Neural progenitor cell (in vitro differentiated cells): ENCODE data around the gene CHI3L1. TPM values are rescaled to one million over a fixed set of nuclear protein-coding genes. Genes with fewer than 3 reads are reported as not detected.

Experiments
- DNase-seq: peaks from one replicate; pipeline ENCODE4 v3.0.0-alpha.2; 2016; ENCODE audit warnings: low spot score
- H2AFZ ChIP-seq: fragments of 200-600 bp; sonication (generic); replicated peaks from 2 replicates; pipeline ENCODE4 v1.6.1; 2016; ENCODE audit warnings: antibody characterized with exemption
- H3F3A ChIP-seq: fragments of 200-600 bp; sonication (generic); 2 replicates; pipeline ENCODE4 v1.6.1; 2016; ENCODE audit warnings: antibody characterized with exemption, low read depth
- H3K27ac ChIP-seq: fragments of 200-600 bp; sonication (generic); 2 replicates; pipeline ENCODE4 v1.5.1; 2016; ENCODE audit warnings: mild to moderate bottlenecking
- H3K27me3 ChIP-seq: fragments of 200-600 bp; sonication (generic); 2 replicates; pipeline ENCODE4 v1.6.1; 2016; ENCODE audit warnings: mild to moderate bottlenecking, moderate library complexity
- H3K36me3 ChIP-seq: fragments of 200-600 bp; sonication (generic); 2 replicates; pipeline ENCODE4 v1.5.1; 2016
- H3K4me1 ChIP-seq: fragments of 200-600 bp; sonication (generic); 2 replicates; pipeline ENCODE4 v1.6.1; 2016; ENCODE audit warnings: mixed run types
- H3K4me2 ChIP-seq: fragments of 200-600 bp; sonication (generic); 2 replicates; pipeline ENCODE4 v1.6.1; 2016
- H3K4me3 ChIP-seq: fragments of 200-600 bp; sonication (generic); 2 replicates; pipeline ENCODE4 v1.5.1; 2016
- H3K79me2 ChIP-seq: fragments of 200-600 bp; sonication (generic); 2 replicates; pipeline ENCODE4 v1.6.1; 2016; ENCODE audit warnings: low read depth
- H3K9ac ChIP-seq: fragments of 200-600 bp; sonication (generic); 2 replicates; pipeline ENCODE4 v1.6.1; 2016
- H3K9me3 ChIP-seq: fragments of 200-600 bp; sonication (generic); 2 replicates; pipeline ENCODE4 v1.5.1; 2016; ENCODE audit warnings: low read depth
- H4K20me1 ChIP-seq: fragments of 200-600 bp; sonication (generic); 2 replicates; pipeline ENCODE4 v1.6.1; 2016; ENCODE audit warnings: low read depth
- H3K27ac Mint-ChIP-seq: 3 replicates; pipeline ENCODE4 v1.8.0; 2021; ENCODE audit warnings: mixed read lengths
- H3K27me3 Mint-ChIP-seq: 2 replicates; pipeline ENCODE4 v1.8.0; 2022; ENCODE audit warnings: low read depth, mild to moderate bottlenecking, inconsistent platforms, moderate library complexity, mixed read lengths; ENCODE audit not compliant: insufficient read depth
- H3K36me3 Mint-ChIP-seq: 3 replicates; pipeline ENCODE4 v1.8.0; 2021; ENCODE audit warnings: mixed read lengths
- H3K4me1 Mint-ChIP-seq: 3 replicates; pipeline ENCODE4 v1.8.0; 2021; ENCODE audit warnings: mixed read lengths
- H3K4me3 Mint-ChIP-seq: 3 replicates; pipeline ENCODE4 v1.8.0; 2021; ENCODE audit warnings: mild to moderate bottlenecking, moderate library complexity, mixed read lengths
- H3K9me3 Mint-ChIP-seq: 3 replicates; pipeline ENCODE4 v1.8.0; 2020; ENCODE audit warnings: mixed read lengths
- CTCF ChIP-seq: fragments of 200-600 bp; sonication (generic); IDR thresholded peaks from 2 replicates; pipeline ENCODE4 v1.5.1; 2017; ENCODE audit warnings: antibody characterized with exemption, mild to moderate bottlenecking
- EZH2 ChIP-seq: fragments of 200-600 bp; sonication (generic); IDR thresholded peaks from 2 replicates; pipeline ENCODE4 v1.6.1; 2017; ENCODE audit warnings: antibody characterized with exemption, mild to moderate bottlenecking, moderate library complexity
- EZH2phosphoT487 ChIP-seq: fragments of 200-600 bp; sonication (generic); IDR thresholded peaks from 2 replicates; pipeline ENCODE4 v1.6.1; 2017; ENCODE audit warnings: antibody characterized with exemption
- total RNA-seq: library from RNA; depleted of rRNA; stranded (reverse); fragments of >200 nt; gene quantifications from 2 replicates; pipeline ENCODE4 v1.2.3, GENCODE V29; 2015; ENCODE audit warnings: low replicate concordance

CHI3L1 gene
- total RNA-seq, 1 donor from 2014 or later = 0.95 TPM

GRCh38 chr1:203228670-203229069 is 42.2 kb upstream of the CHI3L1 start:
- H3K9ac ChIP-seq = no peak overlapping the region
- H3K27ac Mint-ChIP-seq = no peak overlapping the region
- H3K4me2 ChIP-seq = no peak overlapping the region
- no peak for TF ChIP-seq CTCF
- TF ChIP-seq EZH2 = no peak
- TF ChIP-seq EZH2phosphoT487 = no peak
- no peaks in the 10 kb centered on the region for H3K9me3 ChIP-seq
- H3F3A ChIP-seq = no peaks in the 10 kb centered on the region
- no peak overlapping the region for H3K27ac ChIP-seq
- H3K27me3 ChIP-seq = peaks cover 8% of the 10 kb centered on the region
- no peaks in the 10 kb centered on the region for H4K20me1 ChIP-seq
- H3K79me2 ChIP-seq = no peaks in the 10 kb centered on the region
- no peak overlapping the region for H3K4me3 ChIP-seq
- no peak overlapping the region for H2AFZ ChIP-seq
- H3K36me3 ChIP-seq = no peaks in the 10 kb centered on the region
- H3K36me3 Mint-ChIP-seq = no peaks in the 10 kb centered on the region
- no peak overlapping the region for H3K4me3 Mint-ChIP-seq
- H3K27me3 Mint-ChIP-seq = peaks cover 13% of the 10 kb centered on the region
- DNase-seq = no peak
- H3K9me3 Mint-ChIP-seq = peaks cover under 1% of the 10 kb centered on the region
- H3K4me1 Mint-ChIP-seq = no peaks in the 10 kb centered on the region
- H3K4me1 ChIP-seq = no peaks in the 10 kb centered on the region

- TF ChIP-seq EZH2 (no peak), EZH2phosphoT487 (no peak), CTCF (no peak)
Measured at GRCh38 chr1:203227371-203228083, 41.0 kb upstream of the CHI3L1 start.

GRCh38 chr1:203225071-203225470 is 38.6 kb upstream of the CHI3L1 start:
- no peak overlapping the region for H3K27ac Mint-ChIP-seq

More at GRCh38 chr1:203227371-203228083, 41.0 kb upstream of the CHI3L1 start:
- Histone ChIP-seq H3K27me3 (peaks cover 4% of the 10 kb centered on the region), H3K9me3 (no peaks in the 10 kb centered on the region), H3K4me1 (no peaks in the 10 kb centered on the region), H3K36me3 (no peaks in the 10 kb centered on the region), H3K27ac (no peak overlapping the region), H3K4me3 (no peak overlapping the region), H3K4me2 (no peak overlapping the region), H3K9ac (no peak overlapping the region), H3K79me2 (no peaks in the 10 kb centered on the region), H4K20me1 (no peaks in the 10 kb centered on the region), H3F3A (no peaks in the 10 kb centered on the region), H2AFZ (no peak overlapping the region)
- Mint-ChIP-seq H3K27me3 (peaks cover 14% of the 10 kb centered on the region), H3K4me1 (no peaks in the 10 kb centered on the region), H3K9me3 (no peaks in the 10 kb centered on the region), H3K27ac (no peak overlapping the region), H3K4me3 (no peak overlapping the region), H3K36me3 (no peaks in the 10 kb centered on the region)
- no peak for DNase-seq

More at GRCh38 chr1:203225071-203225470, 38.6 kb upstream of the CHI3L1 start:
- Histone ChIP-seq H3K79me2 (no peaks in the 10 kb centered on the region), H3K4me1 (no peaks in the 10 kb centered on the region), H3K4me3 (no peak overlapping the region), H3K9ac (no peak overlapping the region), H4K20me1 (no peaks in the 10 kb centered on the region), H3K27me3 (no peaks in the 10 kb centered on the region), H3K36me3 (no peaks in the 10 kb centered on the region), H3F3A (no peaks in the 10 kb centered on the region), H2AFZ (no peak overlapping the region), H3K27ac (no peak overlapping the region), H3K9me3 (no peaks in the 10 kb centered on the region), H3K4me2 (no peak overlapping the region)
- Mint-ChIP-seq H3K9me3 (no peaks in the 10 kb centered on the region), H3K4me3 (no peak overlapping the region), H3K27me3 (peaks cover 15% of the 10 kb centered on the region), H3K4me1 (no peaks in the 10 kb centered on the region), H3K36me3 (no peaks in the 10 kb centered on the region)
- TF ChIP-seq EZH2phosphoT487 (no peak), EZH2 (no peak), CTCF (no peak)
- DNase-seq = no peak
